Measurements from ENCODE around the gene TROAP. TPM values are rescaled to one million over a fixed set of nuclear protein-coding genes. Genes with fewer than 3 reads are reported as not detected.

TROAP gene
- total and polyA plus RNA-seq, 2 donors from 2014 or later = 1.0 to 1.5 TPM

- H3K9me3 ChIP-seq (ENCODE audit: control insufficient read depth in 2 of 3, insufficient read depth in 1 of 3, low read length in 3 of 3) = no peaks in the 10 kb centered on the region
- no peak for TF ChIP-seq CTCF (IDR thresholded peaks at IDR 0.05; ENCODE audit: borderline replicate concordance, extremely low read depth, insufficient read depth)
- H3K9ac ChIP-seq (ENCODE audit: low read length in 3 of 3) = no peak overlapping the region
- FAIRE-seq (no peak), DNase-seq (peak in 2 of 5 donors; percentile 26 to 57)
- H3K36me3 ChIP-seq (ENCODE audit: control insufficient read depth in 2 of 3, insufficient read depth in 3 of 3, low read length in 3 of 3) = no peaks in the 10 kb centered on the region
- peaks cover 0 to 2% (median 0%) of the 10 kb centered on the region in 3 donors for H3K4me1 ChIP-seq (ENCODE audit: control insufficient read depth in 2 of 3, insufficient read depth in 2 of 3, low read depth in 1 of 3, low read length in 3 of 3)
- H3K27ac ChIP-seq (ENCODE audit: low read depth in 2 of 2, low read length in 2 of 2) = no peak overlapping the region
- no peak overlapping the region for H3K4me3 ChIP-seq (ENCODE audit: low read length in 3 of 3)
- intact Hi-C loops (cut with DNase I) = no loop called here
- no peaks in the 10 kb centered on the region for H3K27me3 ChIP-seq (ENCODE audit: control insufficient read depth, insufficient read depth, low read length)
These were observed 46.5 kb downstream of the TROAP start for GRCh38 chr12:49369411-49370145.

- no peak for FAIRE-seq
- no peak overlapping the region for H3K27ac ChIP-seq (ENCODE audit: low read depth in 2 of 2, low read length in 2 of 2)
- no peaks in the 10 kb centered on the region for H3K36me3 ChIP-seq (ENCODE audit: control insufficient read depth in 2 of 3, insufficient read depth in 3 of 3, low read length in 3 of 3)
- no peaks in the 10 kb centered on the region for H3K9me3 ChIP-seq (ENCODE audit: control insufficient read depth in 2 of 3, insufficient read depth in 1 of 3, low read length in 3 of 3)
- no peaks in the 10 kb centered on the region for H3K27me3 ChIP-seq (ENCODE audit: control insufficient read depth, insufficient read depth, low read length)
- peaks cover 0 to 2% (median 0%) of the 10 kb centered on the region in 3 donors for H3K4me1 ChIP-seq (ENCODE audit: control insufficient read depth in 2 of 3, insufficient read depth in 2 of 3, low read depth in 1 of 3, low read length in 3 of 3)
- intact Hi-C loops (cut with DNase I) = no loop called here
- TF ChIP-seq CTCF (IDR thresholded peaks at IDR 0.05; ENCODE audit: borderline replicate concordance, extremely low read depth, insufficient read depth) = no peak
- no peak overlapping the region for H3K9ac ChIP-seq (ENCODE audit: low read length in 3 of 3)
- no peak overlapping the region for H3K4me3 ChIP-seq (ENCODE audit: low read length in 3 of 3)
- DNase-seq = no peak
These were observed 47.5 kb downstream of the TROAP start for GRCh38 chr12:49370539-49370938.

- Histone ChIP-seq H3K9me3 (ENCODE audit: control insufficient read depth in 2 of 3, insufficient read depth in 1 of 3, low read length in 3 of 3) (no peaks in the 10 kb centered on the region), H3K27ac (ENCODE audit: low read depth in 2 of 2, low read length in 2 of 2) (no peak overlapping the region), H3K9ac (ENCODE audit: low read length in 3 of 3) (no peak overlapping the region), H3K27me3 (ENCODE audit: control insufficient read depth, insufficient read depth, low read length) (no peaks in the 10 kb centered on the region), H3K4me1 (ENCODE audit: control insufficient read depth in 2 of 3, insufficient read depth in 2 of 3, low read depth in 1 of 3, low read length in 3 of 3) (no peaks in the 10 kb centered on the region), H3K4me3 (ENCODE audit: low read length in 3 of 3) (no peak overlapping the region), H3K36me3 (ENCODE audit: control insufficient read depth in 2 of 3, insufficient read depth in 3 of 3, low read length in 3 of 3) (no peaks in the 10 kb centered on the region)
- DNase-seq (peak in 2 of 5 donors; percentile 19 to 20), FAIRE-seq (no peak)
- intact Hi-C loops (cut with DNase I) = no loop called here
- no peak for TF ChIP-seq CTCF (IDR thresholded peaks at IDR 0.05; ENCODE audit: borderline replicate concordance, extremely low read depth, insufficient read depth)
These were observed 52.4 kb downstream of the TROAP start for GRCh38 chr12:49375406-49375805.

All from kidney (tissue), 14 donors.